ENCODE data around the gene CTCFL. TPM values are rescaled to one million over a fixed set of nuclear protein-coding genes. Genes with fewer than 3 reads are reported as not detected.

CTCFL gene
- total and polyA plus RNA-seq, 4 experiments from 2014 or later, result not detected

Other genes with a start within 250 kb of the CTCFL start
- not detected for gene SPO11, start 195.3 kb downstream of the CTCFL start, total RNA-seq
- gene SPO11, start 195.3 kb downstream of the CTCFL start, polyA plus RNA-seq, result not detected
- 10 to 100 TPM; 30.9 to 33.8 TPM for gene RAE1, start 173.9 kb downstream of the CTCFL start, total RNA-seq
- gene RAE1, start 173.9 kb downstream of the CTCFL start, polyA plus RNA-seq, result 10 to 100 TPM; 31.7 to 43.9 TPM
- gene RBM38, start 133.7 kb downstream of the CTCFL start, total RNA-seq, result 10 to 100 TPM; 76.0 to 79.6 TPM
- 10 to 100 TPM; 33.1 to 97.8 TPM for gene RBM38, start 133.7 kb downstream of the CTCFL start, polyA plus RNA-seq
- not detected for gene PCK1, start 36.0 kb upstream of the CTCFL start, total RNA-seq
- not detected for gene PCK1, start 36.0 kb upstream of the CTCFL start, polyA plus RNA-seq
- 10 to 100 TPM; 21.7 to 25.2 TPM for gene ZBP1, start 95.3 kb upstream of the CTCFL start, total RNA-seq
- gene ZBP1, start 95.3 kb upstream of the CTCFL start, polyA plus RNA-seq, result 10 to 100 TPM; 11.7 to 18.0 TPM
- 1 to 10 TPM; 8.1 to 8.9 TPM for gene PMEPA1, start 184.9 kb upstream of the CTCFL start, total RNA-seq
- 1 to 10 TPM; 1.2 to 2.9 TPM for gene PMEPA1, start 184.9 kb upstream of the CTCFL start, polyA plus RNA-seq

All from CD4-positive, alpha-beta memory T cell (primary cell).